Liver (tissue), 9 donors: ENCODE data around the gene DIS3L2. TPM values are rescaled to one million over a fixed set of nuclear protein-coding genes. Genes with fewer than 3 reads are reported as not detected.

ENCODE experiments used
- DNase-seq: peaks from one replicate; pipeline ENCODE4 v3.0.0-alpha.2; 2017; ENCODE audit warnings: low spot score
- H3K27ac ChIP-seq, 2 donors: one replicate each; pipeline ENCODE4 v1.7.0; 2013; ENCODE audit warnings: inconsistent platforms in 2 of 2, low read length in 2 of 2, control low read depth in 1 of 2, low read depth in 1 of 2, mild to moderate bottlenecking in 1 of 2
- H3K27me3 ChIP-seq, 4 donors: one replicate each; pipeline versions ENCODE4 v1.6.1 to v1.7.0; 2013; ENCODE audit warnings: low read length in 3 of 4, inconsistent platforms in 1 of 4, mild to moderate bottlenecking in 1 of 4, moderate library complexity in 1 of 4; ENCODE audit not compliant: control insufficient read depth in 4 of 4, insufficient read depth in 4 of 4
- H3K36me3 ChIP-seq, 4 donors: one replicate each; pipeline versions ENCODE4 v1.6.1 to v1.7.0; 2013; ENCODE audit warnings: low read length in 3 of 4, mild to moderate bottlenecking in 3 of 4, low read depth in 1 of 4, moderate library complexity in 1 of 4; ENCODE audit not compliant: control insufficient read depth in 4 of 4, insufficient read depth in 3 of 4
- H3K4me1 ChIP-seq, 4 donors: one replicate each; pipeline versions ENCODE4 v1.6.1 to v1.7.0; 2013; ENCODE audit warnings: low read length in 3 of 4, mild to moderate bottlenecking in 3 of 4, moderate library complexity in 1 of 4; ENCODE audit not compliant: control insufficient read depth in 4 of 4, insufficient read depth in 4 of 4
- H3K4me3 ChIP-seq, 3 donors: one replicate each; pipeline versions ENCODE4 v1.6.1 to v1.7.0; 2013; ENCODE audit warnings: low read length in 3 of 3, control low read depth in 1 of 3, low read depth in 1 of 3, mild to moderate bottlenecking in 1 of 3
- H3K9ac ChIP-seq, 2 donors: one replicate each; pipeline ENCODE4 v1.7.0; 2013; ENCODE audit warnings: low read length in 2 of 2, mild to moderate bottlenecking in 2 of 2, moderate library complexity in 2 of 2, control low read depth in 1 of 2, low read depth in 1 of 2
- H3K9me3 ChIP-seq, 4 donors: one replicate each; pipeline versions ENCODE4 v1.6.1 to v1.7.0; 2013; ENCODE audit warnings: low read length in 3 of 4; ENCODE audit not compliant: control insufficient read depth in 4 of 4
- CTCF ChIP-seq: fragments of 150-350 bp; IDR thresholded peaks from 2 replicates; pipeline ENCODE4 v1.5.1; 2017; ENCODE audit warnings: improper control_type of control experiment, low read depth, low read length; ENCODE audit not compliant: missing input control
- EGR1 ChIP-seq, 2 donors: IDR thresholded peaks; 2 replicates each; pipeline ENCODE4 v1.6.1; 2016 to 2018; ENCODE audit warnings: antibody characterized with exemption in 2 of 2, low read depth in 2 of 2
- FOXA1 ChIP-seq: IDR thresholded peaks from 2 replicates; pipeline ENCODE4 v1.6.1; 2016; ENCODE audit warnings: antibody characterized with exemption
- FOXA2 ChIP-seq: IDR thresholded peaks from 2 replicates; pipeline ENCODE4 v1.6.1; 2016; ENCODE audit warnings: antibody characterized with exemption
- GABPA ChIP-seq, 2 donors: IDR thresholded peaks in 1 of 2; conservative IDR thresholded peaks in 1 of 2; 2 replicates each; pipeline ENCODE4 v1.6.1; 2016; ENCODE audit warnings: antibody characterized with exemption in 2 of 2, mild to moderate bottlenecking in 1 of 2, moderate library complexity in 1 of 2
- HNF4A ChIP-seq, 2 donors: conservative IDR thresholded peaks; 2 replicates each; pipeline ENCODE4 v1.6.1; 2016; ENCODE audit warnings: antibody characterized with exemption in 2 of 2, mild to moderate bottlenecking in 2 of 2
- HNF4G ChIP-seq: IDR thresholded peaks from 2 replicates; pipeline ENCODE4 v1.6.1; 2016; ENCODE audit warnings: antibody characterized with exemption
- JUND ChIP-seq, 2 donors: IDR thresholded peaks; 2 replicates each; pipeline ENCODE4 v1.6.1; 2016; ENCODE audit warnings: antibody characterized with exemption in 2 of 2
- MAX ChIP-seq: IDR thresholded peaks from 2 replicates; pipeline ENCODE4 v1.6.1; 2016; ENCODE audit warnings: antibody characterized with exemption
- NR2F2 ChIP-seq: IDR thresholded peaks from 2 replicates; pipeline ENCODE4 v1.6.1; 2016; ENCODE audit warnings: antibody characterized with exemption
- RAD21 ChIP-seq, 2 donors: IDR thresholded peaks; 2 replicates each; pipeline ENCODE4 v1.6.1; 2016; ENCODE audit warnings: antibody characterized with exemption in 2 of 2, mild to moderate bottlenecking in 2 of 2
- REST ChIP-seq: IDR thresholded peaks from 2 replicates; pipeline ENCODE4 v1.6.1; 2016; ENCODE audit warnings: antibody characterized with exemption, mild to moderate bottlenecking
- RXRA ChIP-seq, 2 donors: IDR thresholded peaks; 2 replicates each; pipeline ENCODE4 v1.6.1; 2017 to 2018; ENCODE audit warnings: antibody characterized with exemption in 2 of 2, mild to moderate bottlenecking in 1 of 2
- SP1 ChIP-seq: IDR thresholded peaks from 2 replicates; pipeline ENCODE4 v1.6.1; 2018; ENCODE audit warnings: antibody characterized with exemption, mild to moderate bottlenecking
- TAF1 ChIP-seq: conservative IDR thresholded peaks from 2 replicates; pipeline ENCODE4 v1.6.1; 2016; ENCODE audit warnings: antibody characterized with exemption, mild to moderate bottlenecking
- YY1 ChIP-seq: IDR thresholded peaks from 2 replicates; pipeline ENCODE4 v1.6.1; 2016; ENCODE audit warnings: antibody characterized with exemption, mild to moderate bottlenecking
- ZBTB33 ChIP-seq: IDR thresholded peaks from 2 replicates; pipeline ENCODE4 v1.6.1; 2016; ENCODE audit warnings: antibody characterized with exemption
- WGBS: extraction: QIAGEN DNeasy Blood & Tissue Kit; methylation state at CpG from one replicate; pipeline ENCODE4 v1.1.7; 2013; 5-methylcytosine and 5-hydroxymethylcytosine counted together
- polyA plus RNA-seq, 2 donors: library from polyadenylated mRNA; stranded (reverse) in 1 of 2; unstranded in 1 of 2; fragments of 200-250 nt in 1 of 2; fragments of >200 nt in 1 of 2; fragmentation: Nextera tagmentation in 1 of 2; extraction: Ambion mirVana in 1 of 2; gene quantifications; one replicate each; pipeline versions ENCODE4 v1.2.1 to v1.2.3, GENCODE V29; 2013 to 2015
- total RNA-seq, 2 donors: library from RNA; depleted of rRNA; stranded (reverse); fragments of >200 nt; gene quantifications; one replicate each; pipeline ENCODE4 v1.2.3, GENCODE V29; 2014
- TF ChIP-seq, protein P1 (sequence below): IDR thresholded peaks from 2 replicates; pipeline ENCODE4 v1.6.1; 2016; ENCODE audit warnings: antibody characterized with exemption
- donor health status: healthy.
- donor health status: healthy.
- donor health status: healthy.
- donor health status: healthy.
- donor health status: healthy.

DIS3L2 gene
- total and polyA plus RNA-seq, 4 donors: 5.7 to 21.5 (median 8.8) TPM

GRCh38 chr2:232094883-232095282, 133.4 kb downstream of the DIS3L2 start:
- Histone ChIP-seq H3K27ac (no peak overlapping the region), H3K27me3 (no peaks in the 10 kb centered on the region), H3K4me1 (no peaks in the 10 kb centered on the region), H3K4me3 (no peak overlapping the region), H3K9me3 (no peaks in the 10 kb centered on the region), H3K36me3 (peaks cover 0 to 2% (median under 1%) of the 10 kb centered on the region in 4 donors), H3K9ac (no peak overlapping the region)
- no peak for TF ChIP-seq SP1
- no peak for TF ChIP-seq TAF1
- no peak for TF ChIP-seq RXRA (IDR thresholded peaks at IDR 0.05)
- TF ChIP-seq RAD21 (IDR thresholded peaks at IDR 0.05): no peak
- TF ChIP-seq HNF4A (conservative IDR thresholded peaks at IDR 0.05): no peak
- TF ChIP-seq, protein P1, sequence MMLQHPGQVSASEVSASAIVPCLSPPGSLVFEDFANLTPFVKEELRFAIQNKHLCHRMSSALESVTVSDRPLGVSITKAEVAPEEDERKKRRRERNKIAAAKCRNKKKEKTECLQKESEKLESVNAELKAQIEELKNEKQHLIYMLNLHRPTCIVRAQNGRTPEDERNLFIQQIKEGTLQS: no peak
- no peak for TF ChIP-seq MAX
- no peak for TF ChIP-seq HNF4G
- no peak for TF ChIP-seq FOXA2
- TF ChIP-seq NR2F2: no peak
- TF ChIP-seq GABPA (IDR thresholded peaks at IDR 0.05 in 1 of 2, conservative IDR thresholded peaks at IDR 0.05 in 1 of 2): no peak
- TF ChIP-seq YY1: no peak
- TF ChIP-seq EGR1 (IDR thresholded peaks at IDR 0.05; ENCODE audit: low read depth in 2 of 2): no peak
- TF ChIP-seq FOXA1: no peak
- TF ChIP-seq ZBTB33: no peak
- TF ChIP-seq JUND (IDR thresholded peaks at IDR 0.05): no peak
- TF ChIP-seq REST: no peak
- TF ChIP-seq CTCF: no peak
- no peak for DNase-seq

- no peak overlapping the region for H3K9ac ChIP-seq
- no peaks in the 10 kb centered on the region for H3K27me3 ChIP-seq
- WGBS: 93% methylated on average over 1 of the region's 1 CpG
- H3K4me1 ChIP-seq: no peaks in the 10 kb centered on the region
- no peak for DNase-seq
- peaks cover 0 to 2% (median under 1%) of the 10 kb centered on the region in 4 donors for H3K36me3 ChIP-seq
- TF ChIP-seq EGR1 (IDR thresholded peaks at IDR 0.05; ENCODE audit: low read depth in 2 of 2) (no peak), YY1 (no peak), CTCF (no peak), MAX (no peak)
- H3K27ac ChIP-seq: no peak overlapping the region
- no peak overlapping the region for H3K4me3 ChIP-seq
- no peaks in the 10 kb centered on the region for H3K9me3 ChIP-seq
Observed at GRCh38 chr2:232097260-232097659, 135.7 kb downstream of the DIS3L2 start.
